Transverse colon (tissue), 4 donors: ENCODE results near the gene KIF26A.

Source experiments
- EP300 ChIP-seq: sonication (generic); formaldehyde crosslinking; IDR thresholded peaks from one replicate; pipeline ENCODE4 v1.6.1; 2017; ENCODE audit warnings: antibody characterized with exemption, low read depth
- POLR2A ChIP-seq: fragments of 450-650 bp; IDR thresholded peaks from one replicate; pipeline ENCODE4 v1.6.1; 2016; ENCODE audit warnings: antibody characterized with exemption, mild to moderate bottlenecking, moderate library complexity
- POLR2AphosphoS5 ChIP-seq, 3 donors: sonication (generic); formaldehyde crosslinking; IDR thresholded peaks; one replicate each; pipeline ENCODE4 v1.6.1; 2016; ENCODE audit warnings: antibody characterized with exemption in 3 of 3
- TF ChIP-seq, protein P1 (sequence below), 5 experiments: fragments of 200-600 bp in 3 of 5; fragments of 450-650 bp in 2 of 5; sonication (generic) in 3 of 5; IDR thresholded peaks; 1 replicate in 2 of 5; 2 replicates in 3 of 5; pipeline ENCODE4 v1.5.1; 2016 to 2017; ENCODE audit warnings: antibody characterized with exemption in 5 of 5, inconsistent platforms in 3 of 5, mild to moderate bottlenecking in 2 of 5, moderate library complexity in 1 of 5

DNA sequence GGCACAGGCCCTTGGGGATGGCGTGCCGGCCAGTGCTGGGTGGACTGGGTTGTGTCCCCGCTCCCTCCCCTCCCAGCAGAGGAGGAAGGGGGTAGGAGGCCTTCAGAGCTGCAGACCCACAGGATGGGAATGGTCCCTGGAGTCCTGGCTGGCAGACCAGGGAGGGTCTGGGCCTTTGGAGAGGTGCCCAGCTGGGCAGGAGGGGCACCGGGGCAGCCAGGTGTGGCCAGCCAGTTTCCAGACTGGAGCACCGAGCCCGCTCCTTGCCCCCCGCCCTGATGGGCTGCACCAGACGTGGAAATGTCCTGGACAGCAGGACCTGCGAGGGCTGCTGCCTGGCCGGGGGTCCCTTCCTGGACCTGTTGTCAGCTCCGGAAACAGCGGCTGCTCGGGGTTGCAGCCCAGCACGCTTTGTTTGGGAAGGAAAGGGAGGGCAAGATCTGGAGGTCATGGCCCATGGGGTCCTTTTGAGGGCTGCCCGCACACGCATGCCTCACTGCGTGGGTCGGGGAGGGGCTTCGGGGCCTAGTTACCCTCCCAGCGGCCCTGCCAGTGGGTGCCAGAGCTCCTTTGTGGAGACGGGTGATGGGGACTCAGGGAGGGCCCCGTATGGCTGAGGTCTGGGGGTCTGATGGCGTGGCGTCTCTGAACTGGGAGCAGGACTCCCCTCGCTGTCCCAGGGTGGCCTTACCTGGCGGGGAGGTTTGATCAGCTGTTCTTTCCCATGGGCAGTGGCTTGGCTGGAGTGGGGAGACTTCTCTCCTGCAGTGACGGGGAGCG lies 9.1 kb downstream of the KIF26A start:
- TF ChIP-seq POLR2AphosphoS5 (IDR thresholded peaks at IDR 0.05) = no peak
- TF ChIP-seq, protein P1, sequence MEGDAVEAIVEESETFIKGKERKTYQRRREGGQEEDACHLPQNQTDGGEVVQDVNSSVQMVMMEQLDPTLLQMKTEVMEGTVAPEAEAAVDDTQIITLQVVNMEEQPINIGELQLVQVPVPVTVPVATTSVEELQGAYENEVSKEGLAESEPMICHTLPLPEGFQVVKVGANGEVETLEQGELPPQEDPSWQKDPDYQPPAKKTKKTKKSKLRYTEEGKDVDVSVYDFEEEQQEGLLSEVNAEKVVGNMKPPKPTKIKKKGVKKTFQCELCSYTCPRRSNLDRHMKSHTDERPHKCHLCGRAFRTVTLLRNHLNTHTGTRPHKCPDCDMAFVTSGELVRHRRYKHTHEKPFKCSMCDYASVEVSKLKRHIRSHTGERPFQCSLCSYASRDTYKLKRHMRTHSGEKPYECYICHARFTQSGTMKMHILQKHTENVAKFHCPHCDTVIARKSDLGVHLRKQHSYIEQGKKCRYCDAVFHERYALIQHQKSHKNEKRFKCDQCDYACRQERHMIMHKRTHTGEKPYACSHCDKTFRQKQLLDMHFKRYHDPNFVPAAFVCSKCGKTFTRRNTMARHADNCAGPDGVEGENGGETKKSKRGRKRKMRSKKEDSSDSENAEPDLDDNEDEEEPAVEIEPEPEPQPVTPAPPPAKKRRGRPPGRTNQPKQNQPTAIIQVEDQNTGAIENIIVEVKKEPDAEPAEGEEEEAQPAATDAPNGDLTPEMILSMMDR (IDR thresholded peaks at IDR 0.05) = no peak
- TF ChIP-seq POLR2A = no peak
- TF ChIP-seq EP300 = no peak
